Right lobe of liver (tissue), 4 donors: Measurements from ENCODE around the gene C1QL2.

ENCODE experiments used
- CTCF ChIP-seq, 4 donors: fragments of 200-600 bp in 3 of 4; fragments of 450-650 bp in 1 of 4; IDR thresholded peaks; one replicate each; pipeline versions ENCODE4 v1.5.1 to v1.8.0; 2016 to 2022; ENCODE audit warnings: antibody characterized with exemption in 4 of 4, mild to moderate bottlenecking in 2 of 4
- POLR2A ChIP-seq: fragments of 450-650 bp; IDR thresholded peaks from one replicate; pipeline ENCODE4 v1.6.1; 2017; ENCODE audit warnings: antibody characterized with exemption, mild to moderate bottlenecking
- donor health status: DM: no; HTN: no; CAD: no.
- donor health status: DM: no; HTN: no; CAD: no.
- donor health status: DM: no; HTN: yes; CAD: no.

DNA sequence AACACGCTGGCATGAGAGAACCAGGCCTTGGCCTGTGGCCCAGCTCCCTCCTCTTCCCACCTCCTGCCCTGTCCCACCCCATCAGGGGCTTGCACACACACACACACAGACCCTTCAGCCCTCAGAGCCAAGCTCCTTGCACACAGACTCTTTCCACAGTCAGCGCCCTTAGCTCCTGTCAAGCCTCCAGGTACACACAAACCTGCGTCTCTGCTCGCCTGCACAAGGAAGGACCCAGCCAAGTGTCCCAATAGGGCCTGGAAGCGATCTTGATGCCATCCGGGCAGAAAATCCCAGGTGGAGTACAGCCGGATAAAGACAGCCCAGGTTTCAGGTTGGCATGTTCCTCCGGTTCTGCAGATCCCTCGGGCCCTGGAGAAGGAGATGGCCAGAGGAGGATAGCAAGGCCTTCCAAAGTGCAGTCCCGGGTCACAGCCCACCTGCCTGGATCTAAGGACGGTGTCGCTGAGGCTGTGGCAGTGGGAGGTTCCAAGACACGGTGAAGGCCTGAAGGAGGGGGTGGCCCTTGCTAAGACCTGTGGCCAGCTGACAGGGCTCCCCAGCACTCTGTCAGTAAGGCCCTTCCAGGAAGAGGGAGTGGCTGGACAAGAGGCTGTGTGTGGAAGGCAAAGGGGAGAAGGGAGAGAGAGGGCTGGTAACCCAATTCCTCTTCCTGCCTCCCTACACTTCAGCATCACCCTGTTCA lies 46.6 kb upstream of the C1QL2 start:
- TF ChIP-seq POLR2A (no peak), CTCF (IDR thresholded peaks at IDR 0.05) (no peak)
